ENCODE data around the gene FAM168A.

GRCh38 chr11:73566977-73567755 is 30.7 kb downstream of the FAM168A start:
- TF ChIP-seq REST (IDR thresholded peaks at IDR 0.05; ENCODE audit: insufficient read depth in 1 of 2, low read depth in 2 of 2, low read length in 1 of 2), result no peak
- no peak for TF ChIP-seq CTCF (IDR thresholded peaks at IDR 0.05)
